Keratinocyte (primary cell): ENCODE results near the gene FBH1. TPM values are rescaled to one million over a fixed set of nuclear protein-coding genes. Genes with fewer than 3 reads are reported as not detected.

Source experiments
- DNase-seq: peaks from one replicate; pipeline ENCODE4 v3.0.0-alpha.2; 2011; ENCODE audit warnings: low read depth, missing footprints, low spot score
- FAIRE-seq: peaks from 2 replicates; lab custom pipeline; 2011; peaks lifted over from hg19 to GRCh38; lab: Jason Lieb, UNC
- H2AFZ ChIP-seq: 2 replicates; pipeline ENCODE4 v1.6.0; 2012; ENCODE audit warnings: low read length, control low read depth, inconsistent platforms; ENCODE audit not compliant: control insufficient read depth
- H3K27ac ChIP-seq: 2 replicates; pipeline ENCODE4 v1.5.1; 2011; ENCODE audit warnings: low read length; ENCODE audit not compliant: control insufficient read depth, insufficient read depth
- H3K27me3 ChIP-seq: 3 replicates; pipeline ENCODE4 v1.6.0; 2011; ENCODE audit warnings: low read length; ENCODE audit not compliant: control insufficient read depth, insufficient read depth; ENCODE audit errors: extremely low read depth
- H3K36me3 ChIP-seq, 2 experiments: 2 replicates in 1 of 2; 3 replicates in 1 of 2; pipeline ENCODE4 v1.5.1; 2011; ENCODE audit warnings: low read length in 2 of 2, mild to moderate bottlenecking in 1 of 2; ENCODE audit not compliant: control insufficient read depth in 2 of 2, insufficient read depth in 2 of 2; ENCODE audit errors: extremely low read depth in 1 of 2
- H3K4me1 ChIP-seq: 3 replicates; pipeline ENCODE4 v1.5.1; 2011; ENCODE audit warnings: low read length; ENCODE audit not compliant: control insufficient read depth, insufficient read depth; ENCODE audit errors: extremely low read depth
- H3K4me2 ChIP-seq: 3 replicates; pipeline ENCODE4 v1.6.0; 2011; ENCODE audit warnings: low read depth, low read length; ENCODE audit not compliant: control insufficient read depth, insufficient read depth; ENCODE audit errors: extremely low read depth
- H3K4me3 ChIP-seq, 3 experiments: fragments of 200-600 bp in 1 of 3; sonication (generic) in 1 of 3; 2 replicates in 2 of 3; 3 replicates in 1 of 3; pipeline ENCODE4 v1.5.1; 2011 to 2016; ENCODE audit warnings: low read length in 3 of 3, mild to moderate bottlenecking in 3 of 3, control low read depth in 2 of 3, inconsistent platforms in 1 of 3, low read depth in 1 of 3, mixed read lengths in 1 of 3, mixed run types in 1 of 3, moderate library complexity in 1 of 3; ENCODE audit not compliant: control insufficient read depth in 2 of 3, insufficient read depth in 2 of 3; ENCODE audit errors: extremely low read depth in 1 of 3
- H3K79me2 ChIP-seq: 2 replicates; pipeline ENCODE4 v1.6.0; 2012; ENCODE audit warnings: low read length; ENCODE audit not compliant: control insufficient read depth, insufficient read depth
- H3K9ac ChIP-seq: 3 replicates; pipeline ENCODE4 v1.6.0; 2011; ENCODE audit warnings: low read length; ENCODE audit not compliant: control insufficient read depth, insufficient read depth; ENCODE audit errors: extremely low read depth
- H3K9me1 ChIP-seq: 3 replicates; pipeline ENCODE4 v1.6.0; 2011; ENCODE audit warnings: low read length; ENCODE audit not compliant: control insufficient read depth, insufficient read depth; ENCODE audit errors: extremely low read depth
- H3K9me3 ChIP-seq: 2 replicates; pipeline ENCODE4 v1.5.1; 2012; ENCODE audit warnings: low read depth, low read length; ENCODE audit not compliant: control insufficient read depth
- H4K20me1 ChIP-seq: 3 replicates; pipeline ENCODE4 v1.6.0; 2011; ENCODE audit warnings: low read length; ENCODE audit not compliant: control insufficient read depth, insufficient read depth; ENCODE audit errors: extremely low read depth
- EZH2 ChIP-seq: IDR thresholded peaks from one replicate; pipeline ENCODE4 v1.6.1; 2012; ENCODE audit warnings: inconsistent platforms, mild to moderate bottlenecking, low read length, moderate library complexity
- dilution Hi-C: fragments of 300-500 bp; cut with MboI; formaldehyde crosslinking; loops from one replicate; pipeline ENCODE4 v1.7.0; 2020; ENCODE audit warnings: low sequenced_read_pairs; ENCODE audit not compliant: extremely low pct_ligation_motif_present
- polyA plus RNA-seq, 5 experiments: library from polyadenylated mRNA; depleted of rRNA in 3 of 5; stranded (reverse) in 3 of 5; stranded (forward) in 1 of 5; unstranded in 1 of 5; fragments of >200 nt; gene quantifications; 1 replicate in 1 of 5; 2 replicates in 3 of 5; 3 replicates in 1 of 5; pipeline versions ENCODE4 v1.2.1 to v1.2.3, GENCODE V29; 2011 to 2012; ENCODE audit warnings: missing spikeins in 2 of 5, low read depth in 1 of 5, low replicate concordance in 1 of 5
- TF ChIP-seq, protein P1 (sequence below), 3 experiments: IDR thresholded peaks in 1 of 3; conservative IDR thresholded peaks in 1 of 3; optimal IDR thresholded peaks in 1 of 3; 2 replicates in 2 of 3; 3 replicates in 1 of 3; pipeline versions ENCODE3 to v1.5.1; 2011; ENCODE audit warnings: low read length in 3 of 3, mild to moderate bottlenecking in 3 of 3, moderate library complexity in 2 of 3, control low read depth in 1 of 3, inconsistent platforms in 1 of 3; ENCODE audit not compliant: insufficient read depth in 2 of 3; ENCODE audit errors: extremely low read depth in 1 of 3

FBH1 gene
- polyA plus RNA-seq, 1 donor (not counting 4 experiments of a cell fraction or from before 2014, with no cell fraction given) = 61.8 TPM

DNA sequence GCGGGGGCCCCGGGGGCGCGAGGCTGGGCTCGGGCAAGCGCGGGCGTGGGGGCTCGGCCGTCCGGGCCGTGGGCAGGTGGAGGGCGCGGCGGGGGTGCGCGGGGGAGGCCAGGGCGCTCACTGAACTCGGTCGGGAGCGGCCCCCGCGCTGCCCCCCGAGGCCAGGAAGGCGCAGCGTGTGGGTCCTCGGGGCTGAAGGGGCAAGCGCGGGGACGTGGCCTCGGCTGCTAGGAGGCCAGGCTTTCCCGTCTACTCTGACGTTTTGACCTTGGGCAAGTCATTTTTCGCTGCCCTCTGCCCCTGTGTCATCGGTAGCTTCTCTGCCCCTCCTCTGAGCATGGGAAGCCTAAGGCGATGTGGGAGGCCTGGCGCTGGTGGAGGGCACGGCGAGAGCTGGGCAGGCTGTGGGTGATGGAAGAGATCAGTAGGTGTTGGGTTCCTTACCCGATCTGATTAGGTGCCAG is 441 bp downstream of the FBH1 start:
- peak overlapping the region; percentile 73 to 93 (median 91) for H3K4me3 ChIP-seq
- peaks cover 59% of the 10 kb centered on the region for H3K79me2 ChIP-seq
- peak overlapping the region; percentile 92 for H3K4me2 ChIP-seq
- peaks cover 5% of the 10 kb centered on the region for H3K9me1 ChIP-seq
- H3K4me1 ChIP-seq = peaks cover 29% of the 10 kb centered on the region
- no peaks in the 10 kb centered on the region for H4K20me1 ChIP-seq
- dilution Hi-C loops = no loop called here
- TF ChIP-seq EZH2 = no peak
- H3K36me3 ChIP-seq = peaks cover 5 to 22% of the 10 kb centered on the region in 2 experiments
- peak overlapping the region; percentile 89 for H3K9ac ChIP-seq
- H3K27ac ChIP-seq = peak overlapping the region; percentile 79
- DNase-seq (no peak), FAIRE-seq (no peak)
- peak overlapping the region; percentile 70 for H2AFZ ChIP-seq
- no peaks in the 10 kb centered on the region for H3K9me3 ChIP-seq
- H3K27me3 ChIP-seq = no peaks in the 10 kb centered on the region

- TF ChIP-seq EZH2 = no peak
- TF ChIP-seq, protein P1, sequence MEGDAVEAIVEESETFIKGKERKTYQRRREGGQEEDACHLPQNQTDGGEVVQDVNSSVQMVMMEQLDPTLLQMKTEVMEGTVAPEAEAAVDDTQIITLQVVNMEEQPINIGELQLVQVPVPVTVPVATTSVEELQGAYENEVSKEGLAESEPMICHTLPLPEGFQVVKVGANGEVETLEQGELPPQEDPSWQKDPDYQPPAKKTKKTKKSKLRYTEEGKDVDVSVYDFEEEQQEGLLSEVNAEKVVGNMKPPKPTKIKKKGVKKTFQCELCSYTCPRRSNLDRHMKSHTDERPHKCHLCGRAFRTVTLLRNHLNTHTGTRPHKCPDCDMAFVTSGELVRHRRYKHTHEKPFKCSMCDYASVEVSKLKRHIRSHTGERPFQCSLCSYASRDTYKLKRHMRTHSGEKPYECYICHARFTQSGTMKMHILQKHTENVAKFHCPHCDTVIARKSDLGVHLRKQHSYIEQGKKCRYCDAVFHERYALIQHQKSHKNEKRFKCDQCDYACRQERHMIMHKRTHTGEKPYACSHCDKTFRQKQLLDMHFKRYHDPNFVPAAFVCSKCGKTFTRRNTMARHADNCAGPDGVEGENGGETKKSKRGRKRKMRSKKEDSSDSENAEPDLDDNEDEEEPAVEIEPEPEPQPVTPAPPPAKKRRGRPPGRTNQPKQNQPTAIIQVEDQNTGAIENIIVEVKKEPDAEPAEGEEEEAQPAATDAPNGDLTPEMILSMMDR (optimal IDR thresholded peaks at IDR 0.05 in 1 of 3, IDR thresholded peaks at IDR 0.05 in 1 of 3, conservative IDR thresholded peaks at IDR 0.05 in 1 of 3; ENCODE audit: extremely low read depth in 1 of 3, insufficient read depth in 2 of 3, low read length in 3 of 3) = no peak
- peaks cover 29% of the 10 kb centered on the region for H3K4me1 ChIP-seq
- H4K20me1 ChIP-seq = peaks cover 4% of the 10 kb centered on the region
- H3K4me3 ChIP-seq = peak overlapping the region; percentile 73 to 93 (median 91)
- H3K9ac ChIP-seq = peak overlapping the region; percentile 89
- dilution Hi-C loops = no loop called here
- no peaks in the 10 kb centered on the region for H3K27me3 ChIP-seq
- FAIRE-seq (no peak), DNase-seq (no peak)
- peak overlapping the region; percentile 92 for H3K4me2 ChIP-seq
- H2AFZ ChIP-seq = peak overlapping the region; percentile 70
- H3K9me3 ChIP-seq = no peaks in the 10 kb centered on the region
- peaks cover 8 to 22% of the 10 kb centered on the region in 2 experiments for H3K36me3 ChIP-seq
- H3K79me2 ChIP-seq = peaks cover 64% of the 10 kb centered on the region
- H3K9me1 ChIP-seq = peaks cover 7% of the 10 kb centered on the region
- peak overlapping the region; percentile 79 for H3K27ac ChIP-seq
Observed at GRCh38 chr10:5891009-5891408, 966 bp downstream of the FBH1 start.

- dilution Hi-C loops = no loop called here
- peaks cover 4% of the 10 kb centered on the region for H4K20me1 ChIP-seq
- FAIRE-seq (no peak), DNase-seq (no peak)
- TF ChIP-seq, protein P1 (optimal IDR thresholded peaks at IDR 0.05 in 1 of 3, IDR thresholded peaks at IDR 0.05 in 1 of 3, conservative IDR thresholded peaks at IDR 0.05 in 1 of 3; ENCODE audit: extremely low read depth in 1 of 3, insufficient read depth in 2 of 3, low read length in 3 of 3) = no peak
- no peak for TF ChIP-seq EZH2
- H3K27me3 ChIP-seq = no peaks in the 10 kb centered on the region
- H3K9me1 ChIP-seq = peaks cover 7% of the 10 kb centered on the region
- H3K9me3 ChIP-seq = no peaks in the 10 kb centered on the region
- peak overlapping the region; percentile 92 for H3K4me2 ChIP-seq
- H3K9ac ChIP-seq = no peak overlapping the region
- H3K36me3 ChIP-seq = peaks cover 9 to 26% of the 10 kb centered on the region in 2 experiments
- no peak overlapping the region for H2AFZ ChIP-seq
- peaks cover 29% of the 10 kb centered on the region for H3K4me1 ChIP-seq
- H3K27ac ChIP-seq = no peak overlapping the region
- H3K79me2 ChIP-seq = peaks cover 73% of the 10 kb centered on the region
- H3K4me3 ChIP-seq = no peak overlapping the region
Observed at GRCh38 chr10:5892007-5892406, 2.0 kb downstream of the FBH1 start.
